IPS-20b (cell line): ENCODE measurements around the gene CLIC4.
"Not testable (repeated sequence)": the region's sequence is repeated elsewhere in the genome, so short reads cannot be mapped to it uniquely, and the experiment has no call there.

Source experiments
- H3K27ac ChIP-seq: one replicate; pipeline ENCODE4 v1.5.1; 2013; ENCODE audit warnings: low read length
- H3K27me3 ChIP-seq: 2 replicates; pipeline ENCODE4 v1.6.1; 2013; ENCODE audit warnings: mild to moderate bottlenecking, low read length, inconsistent platforms; ENCODE audit not compliant: insufficient read depth
- H3K36me3 ChIP-seq: 2 replicates; pipeline ENCODE4 v1.6.1; 2013; ENCODE audit warnings: low read depth, mild to moderate bottlenecking, inconsistent platforms, low read length, moderate library complexity; ENCODE audit not compliant: insufficient read depth
- H3K4me1 ChIP-seq: 2 replicates; pipeline ENCODE4 v1.6.1; 2013; ENCODE audit warnings: mild to moderate bottlenecking, control low read depth, inconsistent platforms, low read length, moderate library complexity; ENCODE audit not compliant: insufficient read depth
- H3K4me3 ChIP-seq: 2 replicates; pipeline ENCODE4 v1.5.1; 2013; ENCODE audit warnings: mild to moderate bottlenecking, low read length, inconsistent platforms
- H3K9ac ChIP-seq: 2 replicates; pipeline ENCODE4 v1.6.1; 2013; ENCODE audit warnings: low read depth, mild to moderate bottlenecking, inconsistent platforms, low read length, moderate library complexity
- H3K9me3 ChIP-seq: 2 replicates; pipeline ENCODE4 v1.6.1; 2013; ENCODE audit warnings: mild to moderate bottlenecking, low read depth, low read length, inconsistent platforms; ENCODE audit not compliant: insufficient read depth

CLIC4 gene

DNA sequence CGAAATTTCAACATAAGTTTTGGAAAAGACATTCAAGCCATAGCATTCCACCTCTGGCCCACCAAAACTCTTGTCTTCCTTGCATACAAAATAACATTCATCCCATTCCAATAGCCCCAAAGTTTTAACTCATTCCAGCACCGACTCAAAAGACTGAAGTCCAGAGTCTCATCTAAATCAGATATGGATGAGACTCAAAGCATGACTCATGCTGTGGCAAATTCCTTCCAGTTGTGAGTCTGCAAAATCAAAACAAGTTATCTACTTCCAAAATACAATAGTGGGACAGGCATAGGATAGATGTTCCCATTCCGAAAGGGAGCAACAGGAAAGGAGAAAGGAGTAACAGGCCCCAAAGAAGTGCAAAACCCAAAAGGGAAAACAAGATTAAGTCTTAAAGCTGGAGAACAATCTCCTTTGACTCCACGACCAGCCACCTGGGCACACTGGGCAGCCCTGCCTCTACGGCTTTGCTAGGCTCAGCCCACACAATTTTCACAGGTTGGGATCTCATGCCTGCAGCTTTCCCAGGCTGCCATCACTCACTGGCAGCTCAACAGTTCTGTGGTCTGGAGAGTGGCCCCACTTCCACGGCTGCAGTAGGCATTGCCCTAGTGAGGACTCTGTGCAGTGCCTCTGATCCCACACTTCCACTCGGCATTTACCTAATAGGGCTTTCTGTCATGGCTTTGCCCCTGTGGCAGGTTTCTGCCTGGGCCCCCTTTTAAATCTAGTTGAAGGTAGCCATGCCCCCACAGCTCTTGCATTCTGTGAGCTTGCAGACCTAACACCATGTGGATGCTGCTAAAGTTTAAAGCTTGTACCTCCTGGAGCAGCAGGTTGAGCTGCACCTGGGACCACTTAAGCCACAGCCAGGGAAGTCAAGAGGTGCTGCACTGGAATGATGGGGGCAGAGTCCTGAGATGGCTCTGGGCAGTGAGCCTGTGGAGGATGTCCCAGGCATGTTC is 133.8 kb downstream of the CLIC4 start:
- Histone ChIP-seq H3K36me3 (no peaks in the 10 kb centered on the region), H3K4me3 (no peak overlapping the region), H3K9ac (no peak overlapping the region), H3K9me3 (no peaks in the 10 kb centered on the region), H3K27me3 (no peaks in the 10 kb centered on the region), H3K27ac (no peak overlapping the region), H3K4me1 (no peaks in the 10 kb centered on the region)

DNA sequence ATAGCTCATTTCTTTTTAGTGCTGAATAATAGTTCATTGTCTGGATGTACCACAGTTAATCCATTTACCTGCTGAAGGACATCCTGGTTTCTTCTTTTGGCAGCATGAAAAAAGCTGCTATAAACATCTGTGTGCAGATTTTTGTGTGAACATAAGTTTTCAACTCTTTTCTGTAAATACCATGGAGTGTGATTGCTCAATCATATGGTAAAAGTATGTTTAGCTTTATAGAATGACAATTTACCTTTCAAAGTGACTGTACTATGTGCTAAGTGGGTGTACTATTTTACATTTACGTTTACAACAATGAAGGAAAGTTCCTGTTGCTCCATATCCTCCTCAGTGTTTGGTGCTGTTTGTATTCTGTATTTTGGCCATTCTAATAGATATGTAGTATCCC is 135.8 kb downstream of the CLIC4 start:
- H3K36me3 ChIP-seq = no peaks in the 10 kb centered on the region

GRCh38 chr1:24884751-24885150 is 139.5 kb downstream of the CLIC4 start:
- Histone ChIP-seq H3K9ac (no peak overlapping the region), H3K27me3 (no peaks in the 10 kb centered on the region), H3K36me3 (no peaks in the 10 kb centered on the region), H3K4me3 (no peak overlapping the region), H3K9me3 (0 out of 2 replicates have a peak, but pooled peaks cover 2% of the 10 kb centered on the region), H3K27ac (no peak overlapping the region), H3K4me1 (no peaks in the 10 kb centered on the region)

More for the DNA sequence above, 135.8 kb downstream of the CLIC4 start:
- H3K27ac ChIP-seq = no peak overlapping the region
- H3K4me1 ChIP-seq = no peaks in the 10 kb centered on the region
- no peaks in the 10 kb centered on the region for H3K9me3 ChIP-seq
- no peak overlapping the region for H3K4me3 ChIP-seq
- no peaks in the 10 kb centered on the region for H3K27me3 ChIP-seq
- no peak overlapping the region for H3K9ac ChIP-seq

DNA sequence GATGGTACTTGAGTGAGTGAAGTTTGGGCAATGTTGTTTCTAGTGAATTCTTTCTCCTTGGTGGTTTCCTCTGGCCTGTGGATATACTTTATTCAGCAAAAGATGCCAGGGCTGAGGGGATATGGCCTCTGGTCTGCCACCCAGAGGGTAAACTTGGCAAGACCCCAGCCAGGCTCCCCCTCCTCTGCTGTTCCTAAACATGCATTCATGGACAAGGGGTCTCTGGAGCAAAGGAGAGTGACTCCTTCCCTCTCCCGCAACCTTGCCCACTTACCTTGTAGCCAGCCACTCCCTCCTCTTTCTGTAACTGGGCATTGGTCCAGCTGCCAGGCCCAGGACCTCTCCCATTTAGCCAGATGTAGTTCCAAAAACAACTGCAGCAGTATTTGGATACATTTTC is 141.0 kb downstream of the CLIC4 start:
- no peaks in the 10 kb centered on the region for H3K27me3 ChIP-seq
- no peak overlapping the region for H3K27ac ChIP-seq
- 0 out of 2 replicates have a peak, but pooled peaks cover 7% of the 10 kb centered on the region for H3K9me3 ChIP-seq
- H3K9ac ChIP-seq = no peak overlapping the region
- no peak overlapping the region for H3K4me3 ChIP-seq
- no peaks in the 10 kb centered on the region for H3K4me1 ChIP-seq
- no peaks in the 10 kb centered on the region for H3K36me3 ChIP-seq

GRCh38 chr1:24888061-24888970 is 143.1 kb downstream of the CLIC4 start:
- Histone ChIP-seq H3K27ac (no peak overlapping the region), H3K4me3 (no peak overlapping the region), H3K9ac (no peak overlapping the region), H3K9me3 (peaks cover 21% of the 10 kb centered on the region), H3K36me3 (no peaks in the 10 kb centered on the region), H3K4me1 (no peaks in the 10 kb centered on the region), H3K27me3 (no peaks in the 10 kb centered on the region)

- no peaks in the 10 kb centered on the region for H3K4me1 ChIP-seq
- H3K27ac ChIP-seq = no peak overlapping the region
- H3K9ac ChIP-seq = no peak overlapping the region
- no peak overlapping the region for H3K4me3 ChIP-seq
- peaks cover 21% of the 10 kb centered on the region for H3K9me3 ChIP-seq
- no peaks in the 10 kb centered on the region for H3K36me3 ChIP-seq
- no peaks in the 10 kb centered on the region for H3K27me3 ChIP-seq
Measured at GRCh38 chr1:24888971-24889676, 143.9 kb downstream of the CLIC4 start.

DNA sequence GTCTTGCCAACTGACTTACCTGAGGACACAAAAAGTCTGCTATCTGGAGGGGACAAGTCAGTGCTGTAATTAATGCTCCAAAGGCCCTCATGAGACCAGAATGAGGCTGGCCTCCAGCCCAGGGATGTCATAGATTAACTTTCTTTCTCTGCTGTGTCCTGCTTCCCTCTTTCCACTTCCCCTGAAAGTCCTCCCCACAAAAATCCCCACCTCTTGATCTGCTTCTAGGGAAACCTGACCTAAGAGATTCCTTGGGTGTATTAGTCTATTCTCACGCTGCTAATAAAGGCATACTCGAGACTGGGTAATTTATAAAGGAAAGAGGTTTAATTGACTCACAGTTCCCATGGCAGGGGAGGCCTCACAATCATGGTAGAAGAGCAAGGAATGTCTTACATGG is 145.6 kb downstream of the CLIC4 start:
- no peaks in the 10 kb centered on the region for H3K27me3 ChIP-seq
- H3K9me3 ChIP-seq = peaks cover 21% of the 10 kb centered on the region
- H3K36me3 ChIP-seq = no peaks in the 10 kb centered on the region
- no peak overlapping the region for H3K9ac ChIP-seq
- no peak overlapping the region for H3K4me3 ChIP-seq
- H3K4me1 ChIP-seq = no peaks in the 10 kb centered on the region
- no peak overlapping the region for H3K27ac ChIP-seq

- H3K9ac ChIP-seq, H3K27me3 ChIP-seq, H3K27ac ChIP-seq, H3K36me3 ChIP-seq, H3K4me1 ChIP-seq, H3K4me3 ChIP-seq: not testable (repeated sequence)
- H3K9me3 ChIP-seq = peaks cover 21% of the 10 kb centered on the region
Measured at GRCh38 chr1:24891367-24891766, 146.1 kb downstream of the CLIC4 start.

GRCh38 chr1:24892188-24893153 is 147.2 kb downstream of the CLIC4 start:
- Histone ChIP-seq H3K9me3 (peaks cover 21% of the 10 kb centered on the region), H3K27me3 (no peaks in the 10 kb centered on the region)

GRCh38 chr1:24893431-24893830 is 148.2 kb downstream of the CLIC4 start:
- Histone ChIP-seq H3K9me3 (peaks cover 21% of the 10 kb centered on the region), H3K27me3 (no peaks in the 10 kb centered on the region), H3K4me1 (no peaks in the 10 kb centered on the region), H3K4me3 (no peak overlapping the region), H3K36me3 (no peaks in the 10 kb centered on the region), H3K9ac (no peak overlapping the region), H3K27ac (no peak overlapping the region)

More at GRCh38 chr1:24892188-24893153, 147.2 kb downstream of the CLIC4 start:
- H3K4me3 ChIP-seq = no peak overlapping the region
- H3K27ac ChIP-seq = no peak overlapping the region
- no peak overlapping the region for H3K9ac ChIP-seq
- no peaks in the 10 kb centered on the region for H3K36me3 ChIP-seq
- no peaks in the 10 kb centered on the region for H3K4me1 ChIP-seq
